HG03521 (cell line): ENCODE measurements around the gene MRPL32.
"Not testable (repeated sequence)": the region's sequence is repeated elsewhere in the genome, so short reads cannot be mapped to it uniquely, and the experiment has no call there.

Experiments
- ATAC-seq: cut with Tn5 transposase; IDR thresholded peaks from one replicate; pipeline ENCODE4 v1.9.1; 2021; ENCODE audit warnings: mild to moderate bottlenecking, moderate library complexity; ENCODE audit not compliant: unreplicated experiment

The MRPL32 gene

DNA sequence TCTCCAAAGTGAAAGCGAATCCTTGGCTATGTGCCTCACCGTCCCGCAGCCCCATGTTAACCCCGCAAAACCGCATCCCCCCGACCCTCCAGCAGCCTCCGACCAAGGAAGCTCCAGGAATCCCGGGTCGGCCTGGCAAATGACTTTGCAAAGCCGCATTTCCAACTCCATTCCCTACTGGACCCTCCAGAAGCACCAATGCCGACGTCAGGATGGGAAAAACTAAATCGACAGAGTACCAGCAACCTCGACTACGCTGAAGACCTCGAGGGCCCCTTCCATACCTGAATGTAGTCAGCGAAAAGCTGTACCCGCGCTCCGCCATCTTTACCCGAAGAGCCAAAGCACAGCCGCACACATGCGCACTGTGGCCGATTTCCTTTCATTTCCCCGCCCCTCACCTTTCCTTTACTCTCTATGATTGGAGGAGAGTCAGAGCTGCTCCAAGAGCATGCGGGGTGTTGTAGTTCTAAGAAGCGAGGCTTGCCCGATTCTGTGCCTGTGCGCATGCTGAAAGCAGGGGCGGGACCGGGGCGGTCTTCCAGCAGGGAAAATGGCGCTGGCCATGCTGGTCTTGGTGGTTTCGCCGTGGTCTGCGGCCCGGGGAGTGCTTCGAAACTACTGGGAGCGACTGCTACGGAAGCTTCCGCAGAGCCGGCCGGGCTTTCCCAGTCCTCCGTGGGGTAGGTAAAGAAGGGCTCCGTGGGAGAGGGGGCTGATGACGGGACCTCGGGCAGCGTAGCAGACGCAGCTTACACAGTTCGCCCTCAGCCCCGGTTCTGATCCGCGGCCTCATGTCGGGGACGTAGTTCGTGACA lies at the start of gene MRPL32, which contains the start of gene PSMA2:
TSS of gene MRPL32 (plus strand) at position 543 of the 818 bp plus-strand sequence. CDS start at position 554, 11 bp downstream.
TSS of gene PSMA2 (minus strand) at position 341 of the 818 bp plus-strand sequence. CDS start at position 325, 16 bp downstream.
- peak; percentile 100 for ATAC-seq

DNA sequence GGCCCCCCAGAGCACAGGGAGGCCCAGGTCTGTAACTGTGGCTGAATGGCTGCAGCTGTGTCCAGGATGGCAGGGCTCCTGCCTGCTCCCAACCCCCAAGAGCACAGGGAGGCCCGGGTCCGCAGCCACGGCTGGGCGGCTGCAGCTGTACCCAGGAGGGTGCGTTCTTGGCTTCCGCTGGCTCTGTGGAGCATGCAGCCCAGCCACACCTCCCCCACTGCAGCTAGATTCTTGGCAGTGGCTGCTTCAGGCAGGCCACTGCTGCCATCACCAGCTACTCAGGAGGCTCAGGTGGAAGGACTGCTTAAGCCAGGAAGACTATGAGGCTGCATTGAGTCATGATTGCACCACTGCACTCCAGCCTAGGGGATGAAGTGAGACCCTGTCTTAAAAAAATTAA lies 48.2 kb upstream of the MRPL32 start:
- ATAC-seq: no peak

DNA sequence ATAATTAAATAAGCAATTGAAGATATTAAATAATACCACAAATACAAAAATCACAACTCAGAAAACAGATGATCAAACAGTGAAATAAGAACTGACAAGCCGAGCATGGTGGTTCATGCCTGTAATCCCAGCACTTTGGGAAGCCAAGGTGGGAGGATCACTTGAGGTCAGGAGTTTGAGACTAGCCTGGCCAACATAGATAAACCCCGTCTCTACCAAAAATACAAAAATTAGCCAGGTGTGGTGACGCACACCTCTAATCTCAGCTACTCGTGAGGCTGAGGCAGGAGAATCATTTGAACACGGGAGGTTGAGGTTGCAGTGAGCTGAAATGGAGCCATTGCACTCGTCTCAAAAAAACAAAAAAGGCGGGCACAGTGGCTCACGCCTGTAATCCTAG lies 47.0 kb upstream of the MRPL32 start:
- not testable (repeated sequence) for ATAC-seq

DNA sequence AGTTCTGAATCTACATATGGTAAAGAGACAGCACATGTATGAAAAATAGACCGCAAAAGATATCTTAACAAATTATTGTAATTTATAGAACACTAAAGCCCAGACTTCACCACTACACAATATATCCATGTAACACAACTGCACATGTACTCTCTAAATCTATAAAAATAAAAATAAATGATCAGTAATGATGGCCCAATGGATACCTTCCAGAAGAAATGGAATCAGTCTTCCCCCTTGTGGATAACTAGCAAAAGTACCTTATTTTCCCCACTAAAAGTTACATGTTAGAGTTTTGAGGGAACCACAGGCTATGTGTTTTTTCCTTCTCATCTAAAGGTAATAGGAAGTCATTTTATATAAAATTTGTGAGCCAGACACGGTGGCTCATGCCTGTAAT lies 46.0 kb upstream of the MRPL32 start:
- ATAC-seq: no peak

DNA sequence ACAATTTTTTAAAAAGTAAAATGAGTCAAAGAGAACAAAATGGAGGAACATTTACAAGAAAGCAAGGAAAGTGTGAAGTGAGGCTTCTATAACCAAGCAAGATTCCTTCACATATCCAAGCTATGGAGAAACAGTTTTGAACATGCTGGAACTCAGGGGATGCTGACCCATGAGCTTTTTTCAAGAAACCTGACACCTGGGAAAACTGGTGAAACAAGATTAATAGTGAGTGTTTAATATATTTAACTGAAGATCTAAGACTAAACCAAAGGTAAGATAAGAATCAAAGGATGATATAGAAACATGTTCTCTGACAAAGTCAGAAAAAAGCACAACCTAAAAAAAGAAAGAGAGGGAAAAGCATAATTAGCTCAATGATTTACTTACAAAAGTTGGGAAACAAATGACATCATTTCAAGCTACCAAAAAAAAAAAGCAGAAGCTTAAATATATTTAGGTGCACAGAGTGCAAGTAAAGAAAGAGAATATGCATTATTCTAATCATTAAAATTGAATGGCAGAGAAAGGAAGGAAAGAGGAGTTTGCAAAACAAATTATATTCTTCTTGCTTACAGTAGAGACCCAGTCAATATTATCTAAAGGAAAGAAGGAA lies 45.2 kb upstream of the MRPL32 start:
- ATAC-seq: no peak

DNA sequence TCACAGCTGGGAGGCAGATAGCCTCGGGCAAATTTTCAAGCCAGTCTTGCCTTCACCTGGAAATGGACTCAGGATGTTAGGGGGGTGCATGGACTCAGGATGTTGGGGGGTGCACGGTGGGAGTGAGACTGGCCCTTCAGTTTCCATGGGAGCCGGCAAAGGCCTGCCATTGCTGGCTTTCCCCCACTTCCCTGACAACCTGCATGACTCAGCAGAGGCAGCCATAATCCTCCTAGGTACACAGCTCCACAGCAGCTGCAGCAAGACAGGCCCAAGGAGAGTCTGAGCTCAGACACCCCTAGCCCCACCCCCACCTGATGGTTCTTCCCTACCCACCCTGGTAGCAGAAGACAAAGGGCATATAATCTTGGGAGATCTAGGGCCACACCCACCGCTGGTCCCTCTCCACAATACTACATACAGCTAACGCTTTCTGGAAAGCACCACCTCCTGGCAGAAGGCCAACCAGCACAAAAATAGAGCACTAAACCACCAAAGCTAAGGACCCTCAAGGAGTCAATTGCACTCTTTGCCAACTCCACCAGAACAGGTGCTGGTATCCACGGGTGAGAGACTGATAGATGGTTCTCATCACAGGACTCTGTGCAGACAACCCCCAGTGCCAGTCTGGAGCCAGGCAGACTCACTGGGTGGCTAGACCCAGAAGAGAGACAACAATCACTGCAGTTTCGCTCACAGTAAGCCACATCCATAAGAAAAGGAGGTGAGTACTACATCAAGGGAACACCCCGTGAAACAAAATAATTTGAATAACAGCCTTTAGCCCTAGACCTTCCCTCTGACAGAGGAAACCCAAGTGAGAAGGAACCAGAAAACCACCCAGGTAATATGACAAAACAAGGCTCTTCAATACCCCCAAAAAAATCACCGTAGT lies 38.6 kb upstream of the MRPL32 start:
- ATAC-seq: no peak

DNA sequence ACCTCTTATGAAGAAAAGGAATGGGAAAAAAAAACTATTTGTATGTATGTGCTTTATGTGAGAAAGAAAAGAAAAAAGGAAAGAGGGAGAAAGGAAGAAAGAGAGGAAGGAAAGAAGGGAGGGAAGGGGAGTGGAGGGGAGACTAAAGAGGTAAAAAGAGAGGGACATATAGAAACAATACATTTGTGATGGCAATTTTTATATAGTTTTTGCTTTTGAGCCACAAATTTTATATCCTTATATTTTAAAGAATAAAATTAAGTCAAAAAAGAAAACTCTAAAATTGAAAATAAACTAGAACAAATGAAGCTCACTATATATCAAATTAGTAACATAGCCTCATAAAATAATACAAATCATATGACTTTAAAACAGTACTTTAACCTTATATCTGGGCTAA lies 31.3 kb upstream of the MRPL32 start:
- no peak for ATAC-seq

DNA sequence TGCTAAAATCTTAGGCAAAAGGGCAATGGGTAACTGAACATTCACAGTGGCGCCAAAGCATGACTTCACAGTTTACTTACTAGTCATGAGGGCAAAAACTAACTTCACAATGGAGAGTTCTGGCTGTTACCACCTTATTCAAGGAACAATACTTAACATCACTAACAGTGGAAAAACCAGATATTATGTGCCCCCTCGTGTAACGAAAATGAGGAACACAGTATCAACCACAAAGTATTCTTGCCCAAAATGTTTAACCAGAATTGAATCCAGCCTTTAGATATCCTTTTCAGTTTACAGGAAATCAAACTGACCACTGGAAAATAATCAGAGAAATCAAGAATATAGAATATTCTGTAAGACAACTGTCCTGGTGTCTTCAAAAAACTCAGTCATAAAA lies 29.8 kb upstream of the MRPL32 start:
- ATAC-seq: no peak

DNA sequence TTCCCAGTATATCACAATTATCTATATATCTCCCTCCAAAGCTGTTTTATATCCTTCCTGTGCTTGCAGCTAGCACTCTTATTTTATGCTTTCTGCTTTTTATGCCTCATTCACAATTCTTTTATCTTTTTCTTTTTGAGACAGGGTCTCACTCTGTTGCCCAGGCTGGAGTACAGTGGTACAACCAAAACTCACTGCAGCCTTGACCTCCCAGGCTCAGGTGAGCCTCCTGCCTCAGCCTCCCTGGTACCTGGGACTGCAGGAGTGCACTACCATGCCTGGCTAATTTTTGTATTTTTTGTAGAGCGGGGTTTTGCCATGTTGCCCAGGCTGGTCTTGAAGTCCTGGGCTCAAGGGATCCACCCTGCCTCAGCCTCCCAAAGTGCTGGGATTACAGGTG lies 26.0 kb upstream of the MRPL32 start:
- no peak for ATAC-seq

DNA sequence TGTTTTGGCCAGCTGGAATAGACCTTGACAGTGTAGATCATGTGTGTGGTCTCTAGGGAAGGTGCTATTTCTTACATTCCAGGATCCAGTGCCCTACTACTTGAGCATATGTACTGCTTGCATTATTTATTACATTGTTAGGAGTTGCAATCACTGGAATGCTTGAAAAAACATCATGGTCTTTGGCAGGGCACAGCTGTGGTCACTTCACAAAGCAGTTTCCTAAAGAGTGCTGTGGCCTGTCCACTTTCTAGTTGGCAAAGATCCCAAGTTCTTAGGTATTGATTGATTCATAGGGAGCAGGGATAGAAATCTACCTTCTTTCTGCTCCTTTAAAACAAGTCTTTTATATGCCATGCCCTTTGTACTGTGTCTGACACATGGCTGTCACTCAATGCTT lies 24.9 kb upstream of the MRPL32 start:
- no peak for ATAC-seq

DNA sequence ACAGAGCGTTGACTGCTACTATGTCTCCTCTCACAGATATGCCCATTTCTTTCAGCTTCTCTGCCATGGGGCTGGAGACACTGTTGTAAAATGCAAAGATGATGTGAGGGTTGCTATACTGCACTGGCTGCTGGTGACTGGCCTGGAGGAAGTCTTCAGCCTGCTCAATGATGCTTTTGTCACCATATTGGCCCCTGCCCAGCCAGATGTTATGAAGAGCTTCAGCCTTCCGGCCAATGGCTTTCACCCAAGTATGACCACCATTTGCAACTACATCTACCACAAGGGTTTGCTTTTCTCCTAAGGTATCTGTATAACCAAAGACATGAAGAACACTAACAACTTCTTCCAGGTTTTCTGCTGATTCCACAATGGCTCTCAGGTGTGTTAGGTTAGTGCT lies 21.9 kb upstream of the MRPL32 start:
- no peak for ATAC-seq

DNA sequence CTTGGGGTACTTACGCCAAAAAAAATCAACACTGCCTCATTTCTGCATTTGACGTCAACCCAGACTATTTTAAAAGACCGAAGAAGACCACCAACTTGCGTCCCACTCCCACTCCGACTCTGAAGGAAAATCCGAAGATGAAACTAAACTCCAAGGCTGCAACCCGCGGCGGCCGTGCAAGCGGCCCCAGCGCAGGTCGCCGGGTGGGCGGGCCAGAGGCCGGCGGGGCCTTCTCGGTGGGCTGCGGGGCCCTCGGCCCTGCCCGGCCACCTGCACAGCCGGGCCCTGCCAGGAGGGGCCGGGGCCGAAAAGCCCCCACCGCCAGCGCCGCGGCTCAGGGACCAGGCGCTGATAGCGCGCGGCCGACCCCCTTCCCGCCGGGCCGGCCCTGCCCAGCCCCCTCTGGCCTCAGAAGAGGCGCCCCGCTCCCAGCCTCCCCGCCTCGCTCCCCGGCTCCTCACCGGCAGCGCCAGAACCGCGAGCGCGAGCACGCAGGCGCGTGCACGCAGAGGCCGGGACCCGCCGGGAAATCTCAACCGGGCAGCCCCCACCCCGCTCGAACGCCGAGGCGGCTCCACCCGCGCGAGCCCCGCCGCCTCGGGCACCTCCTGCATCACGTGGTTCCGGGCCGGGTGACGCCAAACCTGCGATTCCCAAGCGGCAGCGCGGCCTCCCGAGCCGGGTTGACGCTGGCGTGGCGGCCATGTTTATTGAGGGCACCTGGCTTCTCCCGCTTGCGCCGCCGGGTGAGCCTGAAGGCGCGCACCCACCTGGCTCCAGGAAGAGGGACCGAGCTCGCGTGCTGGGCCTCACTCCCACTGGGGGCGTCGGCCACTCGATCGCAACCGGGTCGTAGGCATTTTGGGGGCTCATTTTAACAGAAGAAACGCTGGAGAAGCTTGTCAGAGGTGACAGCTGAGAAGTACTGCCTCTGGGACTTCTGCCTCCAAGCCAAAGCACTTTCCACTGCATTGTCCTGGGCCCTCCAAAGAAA lies 20.4 kb upstream of the MRPL32 start, which contains the start of gene C7orf25:
TSS of gene C7orf25 (minus strand) at position 617 of the 994 bp plus-strand sequence. CDS start 1,170 bp downstream, outside the sequence.
- ATAC-seq: peak; percentile 96

DNA sequence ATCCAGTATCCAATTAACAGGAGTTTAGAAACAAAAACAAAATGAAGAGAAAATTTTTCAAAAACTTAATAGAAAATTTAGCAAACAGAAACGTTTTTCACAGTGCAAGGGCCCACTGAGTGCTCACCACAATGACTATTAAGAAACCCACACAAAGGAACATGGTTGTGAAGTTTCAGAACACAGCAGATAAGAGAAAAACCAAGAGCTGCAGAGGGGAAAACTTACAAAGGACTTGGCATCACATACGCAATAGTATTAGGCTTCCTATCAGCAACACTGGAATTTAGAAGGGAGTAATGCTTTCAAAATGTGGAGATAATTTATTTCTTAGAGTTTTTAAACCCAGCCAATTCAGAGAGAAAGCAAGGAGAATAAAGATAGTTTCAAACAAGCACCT lies 18.6 kb upstream of the MRPL32 start:
- ATAC-seq: no peak

DNA sequence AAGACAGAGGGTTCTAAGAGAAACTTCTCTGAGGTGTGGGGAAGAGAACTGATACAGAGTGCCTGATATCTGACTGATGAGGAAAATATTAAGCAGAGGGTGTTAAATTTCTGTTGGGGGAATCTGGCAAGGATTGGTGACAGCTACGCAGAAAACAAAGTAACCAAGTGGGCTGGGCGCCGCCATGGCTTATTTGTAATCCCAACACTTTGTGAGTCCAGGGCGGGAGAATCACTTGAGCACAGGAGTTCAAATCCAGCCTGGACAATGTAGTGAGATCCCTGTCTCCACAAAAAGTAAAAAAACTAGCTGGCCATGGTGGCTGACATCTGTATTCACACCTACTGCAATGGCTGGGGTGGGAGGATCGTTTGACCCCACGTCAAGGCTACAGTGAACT lies 18.2 kb upstream of the MRPL32 start:
- ATAC-seq: no peak

DNA sequence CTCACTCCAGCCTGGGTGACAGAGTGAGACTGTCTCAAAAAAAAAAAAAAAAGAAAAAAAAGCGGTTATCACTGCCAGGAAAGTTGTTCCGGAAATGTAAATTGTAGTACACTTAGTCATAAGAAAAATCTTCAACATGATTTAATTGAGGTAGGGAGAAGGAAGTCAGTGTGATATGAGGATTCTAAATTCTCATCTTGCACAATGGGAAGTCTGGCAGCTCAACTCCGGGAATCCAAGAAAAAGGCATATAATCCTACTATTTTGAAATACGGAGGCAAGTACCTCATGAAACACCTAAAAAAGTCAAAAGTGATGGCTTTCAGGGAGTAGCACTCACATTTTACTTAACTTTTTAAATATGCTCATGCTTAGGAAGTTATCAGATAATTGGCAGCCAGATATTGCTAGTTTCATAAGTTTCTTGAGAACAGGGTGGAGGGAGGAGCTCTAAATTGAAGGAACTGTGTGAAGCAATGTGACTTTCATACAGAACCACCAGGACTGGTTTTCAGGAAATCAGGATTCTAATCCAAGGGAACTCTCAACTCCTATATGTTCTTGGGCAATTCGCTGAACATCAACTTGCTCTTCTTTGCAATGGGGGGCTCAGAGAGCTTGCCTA lies 17.6 kb upstream of the MRPL32 start:
- ATAC-seq: no peak

DNA sequence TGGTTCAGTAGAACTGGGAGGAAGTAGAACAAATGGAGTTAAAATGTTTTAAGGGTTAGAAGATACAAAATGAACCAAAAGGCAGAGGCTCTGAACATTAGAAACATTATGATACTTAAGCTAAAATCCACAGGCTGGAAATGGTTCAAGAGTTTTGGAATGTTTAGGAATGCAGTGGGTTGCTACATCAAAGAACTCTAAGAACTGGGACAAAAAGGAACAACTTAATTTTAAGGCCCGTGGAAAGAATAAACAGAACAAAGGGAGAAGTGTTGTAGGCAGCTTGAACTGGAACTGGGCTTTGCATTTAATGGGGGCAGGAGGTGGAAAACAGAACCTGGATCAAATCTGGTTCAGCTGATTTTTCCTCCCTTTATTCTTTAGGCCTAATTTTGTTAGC lies 16.8 kb upstream of the MRPL32 start:
- ATAC-seq: no peak

DNA sequence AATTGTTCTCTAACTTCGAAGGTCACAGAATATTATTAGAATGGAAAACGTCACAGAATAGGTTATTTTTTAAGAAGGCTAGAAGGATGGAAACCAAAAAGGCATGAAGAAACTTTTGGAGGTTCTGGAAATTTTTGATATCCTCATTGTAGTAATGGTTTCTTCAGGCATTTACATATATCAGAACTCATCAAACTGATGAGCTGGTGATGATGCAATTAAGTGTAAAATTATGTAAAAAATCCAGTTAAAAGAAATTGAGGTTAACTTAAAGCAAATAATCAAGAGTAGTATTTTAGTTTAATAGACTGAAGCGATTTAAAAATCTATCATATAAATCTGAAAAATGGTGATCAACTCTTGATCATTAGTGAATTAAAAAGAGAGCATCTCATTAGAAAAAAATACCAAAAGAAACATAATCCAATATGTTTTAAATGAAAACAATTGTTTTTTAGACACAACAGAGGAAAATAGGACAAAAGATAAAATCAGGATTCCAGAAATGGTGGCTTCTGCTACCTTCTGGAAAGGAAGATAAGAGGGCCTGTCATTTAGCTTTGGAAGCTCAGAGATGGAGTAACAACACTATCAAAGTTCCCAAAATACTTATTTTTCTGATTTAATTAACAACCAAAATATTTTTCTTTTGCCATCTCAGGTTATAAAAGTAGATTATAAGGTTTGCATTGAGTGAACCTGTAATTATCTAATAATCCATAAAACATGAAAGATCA lies 10.0 kb upstream of the MRPL32 start:
- no peak for ATAC-seq

DNA sequence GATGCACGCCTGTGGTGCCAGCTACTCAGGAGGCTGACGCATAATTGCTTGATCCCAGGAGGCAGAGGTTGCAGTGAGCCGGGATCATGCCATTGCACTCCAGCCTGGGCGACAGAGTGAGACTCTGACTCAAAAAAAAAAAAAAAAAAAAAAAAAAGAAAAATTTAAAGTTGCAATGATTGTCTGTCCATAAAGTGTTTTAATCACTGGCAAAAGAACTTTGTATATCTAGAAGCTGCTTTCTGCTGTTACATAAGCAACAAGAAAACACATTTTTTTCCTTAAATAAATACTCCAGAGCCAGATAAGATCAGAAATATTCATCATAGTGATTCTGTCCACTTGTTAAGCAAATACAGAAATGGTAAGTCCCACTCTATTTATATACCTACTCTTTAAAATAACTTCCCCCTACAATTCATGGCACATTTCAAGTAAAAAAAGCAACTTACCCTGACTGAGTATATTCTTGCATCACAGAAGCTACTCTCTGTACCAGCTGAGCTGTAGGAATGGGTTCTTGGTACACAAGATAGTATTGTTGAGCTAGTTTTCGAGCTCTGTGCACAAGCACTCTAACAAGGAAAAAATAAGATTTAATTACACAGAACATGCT lies 7.8 kb upstream of the MRPL32 start:
- no peak for ATAC-seq
